GM10248 (cell line): Measurements from ENCODE around the gene REG1A.

Source experiments
- CTCF ChIA-PET: fragments of 300-600 bp; sonication (Branson Sonifier 250); formaldehyde crosslinking; extraction: SDS; loops from one replicate; lab custom pipeline; 2021; ENCODE audit warnings: antibody characterized with exemption; lab: Yijun Ruan, JAX
- POLR2A ChIA-PET: fragments of 350-650 bp; sonication (Branson Sonifier 250); formaldehyde crosslinking; extraction: SDS; loops from one replicate; lab custom pipeline; 2020; ENCODE audit warnings: antibody characterized with exemption; lab: Yijun Ruan, JAX
- DNase-seq: peaks from one replicate; pipeline ENCODE4 v3.0.0; 2012; ENCODE audit errors: extremely low spot score
- TF ChIP-seq, protein P1 (sequence below): IDR thresholded peaks from 2 replicates; pipeline ENCODE4 v1.5.1; 2012; ENCODE audit warnings: mild to moderate bottlenecking, low read depth; ENCODE audit errors: extremely low read depth, missing control alignments, control extremely low read depth

The REG1A gene

GRCh38 chr2:79162132-79162531, 41.8 kb downstream of the REG1A start:
- DNase-seq: no peak
- POLR2A ChIA-PET: no interaction called here
- CTCF ChIA-PET: interaction anchor here (1.2 kb wide), 1 partner anchor 14 kb away, joined by 3 read pairs; no protein-coding TSS in a partner anchor
- TF ChIP-seq, protein P1, sequence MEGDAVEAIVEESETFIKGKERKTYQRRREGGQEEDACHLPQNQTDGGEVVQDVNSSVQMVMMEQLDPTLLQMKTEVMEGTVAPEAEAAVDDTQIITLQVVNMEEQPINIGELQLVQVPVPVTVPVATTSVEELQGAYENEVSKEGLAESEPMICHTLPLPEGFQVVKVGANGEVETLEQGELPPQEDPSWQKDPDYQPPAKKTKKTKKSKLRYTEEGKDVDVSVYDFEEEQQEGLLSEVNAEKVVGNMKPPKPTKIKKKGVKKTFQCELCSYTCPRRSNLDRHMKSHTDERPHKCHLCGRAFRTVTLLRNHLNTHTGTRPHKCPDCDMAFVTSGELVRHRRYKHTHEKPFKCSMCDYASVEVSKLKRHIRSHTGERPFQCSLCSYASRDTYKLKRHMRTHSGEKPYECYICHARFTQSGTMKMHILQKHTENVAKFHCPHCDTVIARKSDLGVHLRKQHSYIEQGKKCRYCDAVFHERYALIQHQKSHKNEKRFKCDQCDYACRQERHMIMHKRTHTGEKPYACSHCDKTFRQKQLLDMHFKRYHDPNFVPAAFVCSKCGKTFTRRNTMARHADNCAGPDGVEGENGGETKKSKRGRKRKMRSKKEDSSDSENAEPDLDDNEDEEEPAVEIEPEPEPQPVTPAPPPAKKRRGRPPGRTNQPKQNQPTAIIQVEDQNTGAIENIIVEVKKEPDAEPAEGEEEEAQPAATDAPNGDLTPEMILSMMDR: no peak

DNA sequence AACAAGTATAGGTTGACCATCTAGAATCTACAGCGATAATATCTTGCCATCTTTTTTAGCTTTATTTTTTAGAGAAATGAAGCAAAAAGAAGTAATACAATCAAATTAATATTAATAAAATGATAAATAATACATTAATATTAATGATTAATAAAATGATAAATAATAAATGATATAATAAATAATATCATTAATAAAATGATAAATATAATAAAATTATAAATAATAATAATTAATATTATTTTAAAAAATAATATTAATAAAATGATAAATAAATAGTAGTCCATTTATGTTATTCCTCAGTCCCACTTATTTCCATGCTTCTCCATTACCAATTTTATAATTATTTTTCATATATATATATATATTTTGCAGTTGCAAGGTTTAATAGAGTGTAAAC, 42.5 kb downstream of the REG1A start:
- DNase-seq: no peak
- CTCF ChIA-PET: interaction anchor here (1.2 kb wide), 1 partner anchor 13 kb away, joined by 3 read pairs; no protein-coding TSS in a partner anchor
- TF ChIP-seq, protein P1: no peak
- POLR2A ChIA-PET: no interaction called here

GRCh38 chr2:79171348-79171958, 51.2 kb downstream of the REG1A start:
- ChIA-PET POLR2A (no interaction called here), CTCF (no interaction called here)
- DNase-seq: no peak
- TF ChIP-seq, protein P1: no peak
